ENCODE measurements around the gene CTSD.

GRCh38 chr11:1741741-1742140, 22.0 kb downstream of the CTSD start:
- TF ChIP-seq CTCF (conservative IDR thresholded peaks at IDR 0.05; ENCODE audit: low read depth in 2 of 2) (no peak), POLR2AphosphoS5 (IDR thresholded peaks at IDR 0.05; ENCODE audit: low read depth) (no peak), EZH2 (IDR thresholded peaks at IDR 0.05; ENCODE audit: low read depth, unreplicated experiment) (no peak), CREB1 (CRISPR knock-in tag; IDR thresholded peaks at IDR 0.05; ENCODE audit: low read depth) (no peak), REST (IDR thresholded peaks at IDR 0.05; ENCODE audit: unreplicated experiment) (no peak), EZH2phosphoT487 (IDR thresholded peaks at IDR 0.05; ENCODE audit: unreplicated experiment) (no peak), NANOG (IDR thresholded peaks at IDR 0.05; ENCODE audit: borderline replicate concordance) (no peak), JUNB (IDR thresholded peaks at IDR 0.05; ENCODE audit: unreplicated experiment) (no peak)

Measured in GM23338 (cell line).